ENCODE measurements around the gene TBC1D5. TPM values are rescaled to one million over a fixed set of nuclear protein-coding genes. Genes with fewer than 3 reads are reported as not detected.

Gene TBC1D5
- total and polyA plus RNA-seq, 2 of the 4 experiments (the other 2 are of a cell fraction), result 16.4 to 57.0 TPM

DNA sequence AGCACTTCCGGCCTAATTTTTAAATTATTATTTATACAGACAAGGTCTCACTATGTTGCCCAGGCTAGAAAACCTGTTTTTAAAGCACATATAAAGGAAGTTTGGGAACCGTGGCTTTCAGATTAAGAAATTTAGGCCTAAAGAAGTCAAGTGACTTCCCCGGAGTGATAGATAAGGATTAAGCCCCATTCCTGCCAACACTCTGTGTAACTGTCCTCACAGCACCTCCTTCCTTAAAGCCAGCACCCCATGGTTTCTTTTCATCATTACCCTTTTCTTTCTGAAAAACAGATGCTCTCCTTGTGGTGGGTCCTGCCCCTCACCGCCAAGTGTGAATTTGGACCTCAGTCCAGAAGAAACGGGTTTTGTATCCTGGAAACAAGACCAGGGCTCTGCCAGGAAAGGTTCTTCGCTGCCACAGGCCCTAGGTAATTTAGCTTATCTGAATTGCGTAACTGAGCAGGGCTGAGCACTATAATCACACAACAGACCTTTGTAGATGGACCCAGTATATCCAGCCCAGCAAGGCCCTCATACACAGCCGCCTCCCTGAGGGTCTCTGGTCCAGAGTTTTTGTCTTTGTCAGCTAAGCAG is 626.3 kb downstream of the TBC1D5 start:
- Histone ChIP-seq H3K9me1 (ENCODE audit: insufficient read depth, low read length) (no peaks in the 10 kb centered on the region), H3K36me3 (ENCODE audit: control insufficient read depth, insufficient read depth, low read length) (no peaks in the 10 kb centered on the region), H3K18ac (ENCODE audit: low read depth, low read length) (no peak overlapping the region), H3K4me1 (ENCODE audit: control insufficient read depth, insufficient read depth, low read length) (no peaks in the 10 kb centered on the region), H2BK120ac (ENCODE audit: low read depth, low read length) (no peak overlapping the region), H3K9ac (ENCODE audit: low read depth, low read length) (no peak overlapping the region), H3K23ac (ENCODE audit: low read depth, low read length) (no peak overlapping the region), H2BK20ac (ENCODE audit: low read depth, low read length) (no peak overlapping the region), H2BK5ac (ENCODE audit: low read depth, low read length, poor library complexity, severe bottlenecking) (no peak overlapping the region), H2AFZ (replicated peaks; ENCODE audit: low read length, poor library complexity) (no peak overlapping the region), H4K5ac (ENCODE audit: low read depth, low read length) (no peak overlapping the region), H3K27ac (ENCODE audit: insufficient read depth, low read length) (no peak overlapping the region), H3K9me3 (ENCODE audit: control insufficient read depth, insufficient read depth, low read length) (no peaks in the 10 kb centered on the region), H3K79me1 (ENCODE audit: low read depth in 1 of 2, low read length in 2 of 2) (no peaks in the 10 kb centered on the region), H2BK15ac (ENCODE audit: low read depth, low read length) (no peak overlapping the region), H3K14ac (replicated peaks; ENCODE audit: low read depth, low read length) (no peak overlapping the region), H3K4ac (ENCODE audit: low read depth, low read length) (no peak overlapping the region), H3K4me3 (ENCODE audit: insufficient read depth, low read depth, low read length) (no peak overlapping the region), H3K27me3 (ENCODE audit: control insufficient read depth, insufficient read depth, low read length) (no peaks in the 10 kb centered on the region; the same call in 1 of the 2 replicates), H4K91ac (ENCODE audit: insufficient read depth, low read depth, low read length) (no peak overlapping the region), H2AK9ac (replicated peaks; ENCODE audit: low read depth, low read length, poor library complexity) (peak overlapping the region; percentile 5), H3K4me2 (ENCODE audit: low read depth, low read length) (no peak overlapping the region), H4K8ac (ENCODE audit: low read depth in 2 of 2, low read length in 2 of 2) (no peak overlapping the region), H3K56ac (ENCODE audit: extremely low read depth, insufficient read depth, low read length) (no peak overlapping the region), H2AK5ac (ENCODE audit: low read depth, low read length) (no peak overlapping the region), H4K20me1 (ENCODE audit: insufficient read depth, low read length) (no peaks in the 10 kb centered on the region)
- dilution Hi-C loops (cut with HindIII; ENCODE audit: low sequenced_read_pairs, unreplicated experiment), result no loop called here
- ChIA-PET CTCF (no interaction called here), POLR2A (ENCODE audit: unreplicated experiment) (no interaction called here)
- ATAC-seq (ENCODE audit: low read depth) (no peak), DNase-seq (no peak)
- intact Hi-C loops (cut with micrococcal nuclease), result no loop called here
- in situ Hi-C loops (cut with MboI; ENCODE audit: low sequenced_read_pairs), result no loop called here
- BruUV-seq (replicated peaks), result no TSS peak
- WGBS, 2 experiments (ENCODE audit: extremely low coverage in 2 of 2, insufficient read length in 1 of 2), result no CpG with 5 or more reads among the region's 8 CpGs
- TF ChIP-seq NFE2L2 (IDR thresholded peaks at IDR 0.05; ENCODE audit: low read depth, low read length), result no peak
- no peak for TF ChIP-seq FOS (IDR thresholded peaks at IDR 0.05; ENCODE audit: low read depth, low read length)
- no peak for TF ChIP-seq RAD21 (IDR thresholded peaks at IDR 0.05; ENCODE audit: low read length)
- TF ChIP-seq SMC3 (IDR thresholded peaks at IDR 0.05; ENCODE audit: low read depth, low read length), result no peak
- TF ChIP-seq, protein P1, sequence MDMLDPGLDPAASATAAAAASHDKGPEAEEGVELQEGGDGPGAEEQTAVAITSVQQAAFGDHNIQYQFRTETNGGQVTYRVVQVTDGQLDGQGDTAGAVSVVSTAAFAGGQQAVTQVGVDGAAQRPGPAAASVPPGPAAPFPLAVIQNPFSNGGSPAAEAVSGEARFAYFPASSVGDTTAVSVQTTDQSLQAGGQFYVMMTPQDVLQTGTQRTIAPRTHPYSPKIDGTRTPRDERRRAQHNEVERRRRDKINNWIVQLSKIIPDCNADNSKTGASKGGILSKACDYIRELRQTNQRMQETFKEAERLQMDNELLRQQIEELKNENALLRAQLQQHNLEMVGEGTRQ (IDR thresholded peaks at IDR 0.05; ENCODE audit: low read depth, low read length), result no peak
- TF ChIP-seq CEBPB (IDR thresholded peaks at IDR 0.05; ENCODE audit: low read depth, low read length), result peak; percentile 40
- TF ChIP-seq, protein P2, sequence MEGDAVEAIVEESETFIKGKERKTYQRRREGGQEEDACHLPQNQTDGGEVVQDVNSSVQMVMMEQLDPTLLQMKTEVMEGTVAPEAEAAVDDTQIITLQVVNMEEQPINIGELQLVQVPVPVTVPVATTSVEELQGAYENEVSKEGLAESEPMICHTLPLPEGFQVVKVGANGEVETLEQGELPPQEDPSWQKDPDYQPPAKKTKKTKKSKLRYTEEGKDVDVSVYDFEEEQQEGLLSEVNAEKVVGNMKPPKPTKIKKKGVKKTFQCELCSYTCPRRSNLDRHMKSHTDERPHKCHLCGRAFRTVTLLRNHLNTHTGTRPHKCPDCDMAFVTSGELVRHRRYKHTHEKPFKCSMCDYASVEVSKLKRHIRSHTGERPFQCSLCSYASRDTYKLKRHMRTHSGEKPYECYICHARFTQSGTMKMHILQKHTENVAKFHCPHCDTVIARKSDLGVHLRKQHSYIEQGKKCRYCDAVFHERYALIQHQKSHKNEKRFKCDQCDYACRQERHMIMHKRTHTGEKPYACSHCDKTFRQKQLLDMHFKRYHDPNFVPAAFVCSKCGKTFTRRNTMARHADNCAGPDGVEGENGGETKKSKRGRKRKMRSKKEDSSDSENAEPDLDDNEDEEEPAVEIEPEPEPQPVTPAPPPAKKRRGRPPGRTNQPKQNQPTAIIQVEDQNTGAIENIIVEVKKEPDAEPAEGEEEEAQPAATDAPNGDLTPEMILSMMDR (conservative IDR thresholded peaks at IDR 0.05; ENCODE audit: low read depth, low read length), result no peak
- TF ChIP-seq RFX5 (IDR thresholded peaks at IDR 0.05; ENCODE audit: low read depth, low read length), result no peak

Data from IMR-90 (cell line).